ENCODE data around the gene SIMC1.
"Not testable (repeated sequence)": the region's sequence is repeated elsewhere in the genome, so short reads cannot be mapped to it uniquely, and the experiment has no call there.

SIMC1 gene
- total RNA-seq = 10.1 to 15.2 reads per million in 2 donors

GRCh38 chr5:176237971-176238644 lies at the start of gene SIMC1:
Gene SIMC1 (plus strand): TSS chr5:176238424. CDS start chr5:176238509, 85 bp downstream.
- DNase-seq = peak; percentile 51

- no peak for DNase-seq
Measured at GRCh38 chr5:176188506-176189193, 49.6 kb upstream of the SIMC1 start.

DNA sequence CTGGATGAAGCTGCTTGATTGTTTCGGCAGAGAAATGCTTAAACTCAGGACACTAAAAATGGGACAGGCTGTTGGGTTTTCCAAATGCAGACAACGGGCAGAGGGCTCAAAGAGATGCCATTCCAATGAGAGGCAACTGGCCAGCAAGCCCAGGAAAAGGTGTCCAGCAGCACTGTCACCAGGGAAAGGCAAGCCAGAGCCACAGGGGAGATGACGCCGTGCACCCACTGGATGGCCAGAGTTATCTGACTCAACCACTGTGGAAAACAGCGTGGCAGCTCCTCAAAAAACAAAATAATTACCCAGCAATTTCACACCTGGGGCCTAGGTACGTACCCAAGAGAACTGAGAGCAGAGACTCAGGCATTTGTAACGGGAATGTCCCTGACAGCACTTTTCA lies 48.4 kb upstream of the SIMC1 start:
- DNase-seq = no peak

GRCh38 chr5:176190886-176191755 lies 47.1 kb upstream of the SIMC1 start:
- no peak for DNase-seq

- DNase-seq = no peak
Measured at GRCh38 chr5:176192094-176192721, 46.0 kb upstream of the SIMC1 start.

- DNase-seq = not testable (repeated sequence)
Measured at GRCh38 chr5:176192722-176193117, 45.5 kb upstream of the SIMC1 start.

- DNase-seq = not testable (repeated sequence)
Measured at GRCh38 chr5:176193636-176194035, 44.6 kb upstream of the SIMC1 start.

DNA sequence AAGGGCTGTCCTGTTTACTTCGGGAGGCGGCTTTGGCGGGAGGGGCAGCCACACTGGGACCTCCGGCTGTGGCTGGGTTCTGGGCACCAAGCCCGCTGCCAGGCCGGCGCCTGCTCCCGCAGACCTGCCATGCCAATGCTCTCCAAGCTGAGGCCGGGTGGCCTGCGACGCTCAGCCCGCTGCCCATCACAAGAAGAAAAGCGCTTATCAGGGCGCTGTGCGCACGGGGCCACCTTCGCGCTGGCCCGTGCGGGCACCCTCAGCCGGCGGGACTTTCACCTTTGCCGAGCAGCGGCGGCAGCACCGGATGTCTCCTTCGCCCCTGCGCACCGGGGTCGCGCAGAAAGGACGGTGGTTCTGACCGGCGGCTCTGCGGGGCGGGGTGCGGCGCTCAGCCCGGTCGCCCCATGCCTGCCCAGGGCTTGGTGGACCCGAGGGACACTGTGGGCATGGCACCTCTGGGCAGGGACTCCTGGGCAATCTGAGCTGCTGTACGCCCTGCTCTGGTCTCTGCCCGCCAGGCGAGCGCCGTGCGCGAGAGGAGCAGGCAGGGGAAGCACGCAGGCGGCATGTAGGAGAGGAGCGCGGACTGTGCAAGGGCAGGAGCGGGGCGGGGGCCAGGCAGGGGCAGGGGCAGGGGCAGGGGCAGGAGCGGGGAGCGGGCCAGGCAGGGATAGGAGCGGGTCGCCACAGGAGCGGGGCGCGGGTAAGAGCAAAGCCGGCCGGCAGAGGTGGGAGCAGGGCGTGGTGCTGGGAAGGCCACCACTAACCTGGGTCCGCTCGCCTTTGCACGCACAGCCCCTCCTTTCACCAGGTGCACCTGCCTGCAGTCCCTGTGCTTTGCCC lies 43.8 kb upstream of the SIMC1 start:
- not testable (repeated sequence) for DNase-seq

GRCh38 chr5:176195084-176195413 lies 43.2 kb upstream of the SIMC1 start:
- DNase-seq = not testable (repeated sequence)

- DNase-seq = not testable (repeated sequence)
Measured at GRCh38 chr5:176195487-176196207, 42.6 kb upstream of the SIMC1 start.

DNA sequence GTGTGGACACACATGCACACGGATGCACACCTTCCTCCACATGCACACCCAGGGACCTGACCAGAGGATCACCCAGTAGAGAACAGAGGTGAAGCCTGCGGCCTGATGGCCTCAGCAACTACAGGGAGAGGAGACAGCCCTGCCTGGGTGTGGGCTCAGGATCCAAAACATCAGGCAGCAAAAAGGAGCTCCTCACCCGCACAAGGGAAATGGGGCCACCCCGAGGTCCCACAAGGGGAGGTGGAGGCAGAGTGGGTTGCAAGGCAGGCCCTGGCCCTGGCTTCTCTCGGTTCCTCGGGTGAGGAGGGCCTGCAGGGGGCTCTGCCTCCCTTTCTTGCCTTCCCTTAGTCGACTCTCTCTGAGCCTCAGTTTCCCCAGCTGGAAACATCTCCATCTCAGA lies 41.4 kb upstream of the SIMC1 start:
- not testable (repeated sequence) for DNase-seq

DNA sequence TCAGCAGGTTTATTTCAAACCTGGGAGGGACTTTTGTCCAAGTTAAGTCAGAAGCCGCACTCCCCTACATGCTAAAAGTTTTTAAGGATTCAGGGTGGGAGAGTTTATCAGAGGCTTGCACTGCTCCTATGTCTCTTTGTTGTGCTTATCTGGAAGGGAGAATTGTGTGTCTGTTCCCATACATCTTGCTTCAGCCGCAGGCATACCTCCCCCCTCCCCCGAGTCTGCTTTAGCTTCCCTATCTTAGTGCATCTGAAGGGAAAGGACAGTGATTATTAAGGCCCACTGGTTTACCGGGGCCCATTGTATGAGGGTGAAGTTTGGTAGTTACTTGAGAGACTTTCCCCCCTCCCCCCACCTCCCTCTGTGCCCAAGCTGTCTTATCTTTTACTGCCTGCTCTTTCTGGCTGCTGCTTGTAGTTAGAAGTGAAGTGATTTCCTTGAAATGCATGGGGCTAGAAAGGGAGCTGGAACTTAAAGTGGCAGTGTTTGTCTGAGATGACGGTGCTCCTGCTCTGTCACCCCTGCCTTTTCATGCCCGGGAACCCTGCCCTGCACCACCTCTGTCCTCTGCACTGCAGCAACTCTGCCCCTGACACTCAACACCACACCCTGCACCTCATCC lies 40.9 kb upstream of the SIMC1 start:
- DNase-seq = not testable (repeated sequence)

- DNase-seq = not testable (repeated sequence)
Measured at GRCh38 chr5:176198299-176198698, 39.9 kb upstream of the SIMC1 start.

DNA sequence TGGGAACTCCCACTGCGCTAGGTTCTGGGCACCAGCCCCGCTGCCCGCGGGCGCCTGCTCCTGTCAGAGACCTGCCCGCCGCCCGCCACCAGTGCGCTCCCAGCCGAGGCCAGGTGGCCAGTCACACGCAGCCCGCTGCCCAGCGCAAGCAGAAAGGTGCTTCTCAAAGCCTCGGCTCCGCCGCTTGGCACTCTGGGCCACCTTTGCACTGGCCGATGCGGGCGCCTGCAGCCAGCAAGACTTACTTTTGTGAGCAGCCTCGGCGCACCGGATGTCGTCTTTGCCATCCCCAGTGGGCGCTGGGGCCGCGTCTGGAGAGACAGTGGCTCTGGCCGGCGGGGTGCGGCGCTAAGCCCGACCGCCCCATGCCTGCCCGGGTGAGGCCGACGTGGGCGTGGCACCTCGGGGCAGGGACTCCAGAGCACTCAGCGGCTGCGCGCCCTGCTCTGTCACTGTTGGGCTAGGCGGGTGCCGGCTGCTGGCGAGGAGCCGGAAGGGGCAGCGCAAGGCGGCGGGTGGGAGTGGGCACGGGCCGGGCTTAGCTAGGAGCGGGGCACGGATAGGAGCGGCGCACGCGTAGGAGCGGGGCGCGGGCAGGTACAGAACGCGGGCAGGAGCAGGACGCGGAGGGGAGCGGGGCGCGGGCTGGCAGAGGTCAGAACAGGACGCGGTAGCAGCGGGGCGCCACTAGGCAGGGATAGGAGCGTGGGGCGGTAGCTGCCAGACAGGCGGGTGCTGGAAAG lies 39.1 kb upstream of the SIMC1 start:
- DNase-seq = not testable (repeated sequence)

DNA sequence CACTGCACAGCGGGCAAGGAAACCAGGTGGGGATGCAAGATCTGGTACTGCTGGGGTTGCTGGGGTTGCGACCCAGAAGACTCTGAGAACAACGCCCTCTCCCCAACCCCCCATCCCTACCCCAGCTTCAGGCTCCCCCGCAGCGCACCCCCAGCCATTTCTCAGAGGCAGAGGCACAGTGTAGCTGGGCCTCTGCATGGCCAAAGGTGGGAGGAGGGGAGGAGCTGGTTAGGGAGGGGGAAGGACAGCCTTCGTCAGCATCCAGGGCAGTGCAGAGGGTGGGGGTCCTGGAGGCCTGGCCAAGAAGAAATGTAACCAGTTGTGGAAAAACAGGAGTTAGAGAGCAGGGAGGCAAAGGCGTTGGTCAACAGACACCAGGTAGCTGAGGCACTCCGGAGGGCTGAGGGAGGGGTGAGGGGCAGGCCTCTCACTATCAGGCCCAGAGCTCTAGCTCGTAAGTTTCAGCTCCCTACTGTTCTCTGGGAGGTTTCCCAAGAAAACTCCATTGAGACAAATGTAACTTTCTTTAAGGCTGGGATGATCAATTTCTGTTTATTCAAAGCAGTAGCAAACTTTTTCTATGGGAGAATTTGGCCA lies 38.3 kb upstream of the SIMC1 start:
- DNase-seq = not testable (repeated sequence)

DNA sequence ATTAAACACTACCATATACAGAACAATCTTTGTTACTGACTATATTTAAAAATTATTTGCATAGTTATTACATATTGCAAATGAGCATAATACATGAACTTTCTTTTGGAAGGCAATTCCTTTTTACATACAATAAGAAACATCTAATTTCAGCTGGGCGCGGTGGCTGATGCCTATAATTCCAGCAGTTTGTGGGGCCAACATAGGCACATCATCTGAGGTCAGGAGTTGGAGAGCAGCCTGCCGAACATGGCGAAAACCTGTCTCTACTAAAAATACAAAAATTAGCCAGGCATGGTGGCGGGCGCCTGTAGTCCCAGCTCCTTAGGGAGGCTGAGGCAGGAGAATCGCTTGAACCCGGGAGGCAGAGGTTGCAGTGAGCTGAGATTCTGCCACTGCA lies 36.4 kb upstream of the SIMC1 start:
- DNase-seq = no peak

DNA sequence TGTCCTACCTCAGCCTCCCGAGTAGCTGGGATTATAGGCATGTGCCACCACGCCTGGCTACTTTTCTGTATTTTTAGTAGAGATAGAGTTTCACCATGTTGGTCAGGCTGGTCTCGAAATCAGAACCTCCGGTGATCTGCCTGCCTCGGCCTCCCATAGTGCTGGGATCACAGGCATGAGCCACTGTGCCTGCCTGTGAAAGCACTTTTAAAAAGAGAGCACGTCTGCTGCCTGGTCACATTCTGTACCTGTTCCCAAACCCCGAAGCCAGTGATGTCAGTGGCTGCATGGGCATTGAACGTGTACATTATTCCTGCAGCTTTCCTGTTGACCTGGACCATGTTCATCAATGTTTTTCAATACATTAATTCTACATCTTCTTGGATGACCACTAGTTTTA lies 35.1 kb upstream of the SIMC1 start:
- DNase-seq = no peak

DNA sequence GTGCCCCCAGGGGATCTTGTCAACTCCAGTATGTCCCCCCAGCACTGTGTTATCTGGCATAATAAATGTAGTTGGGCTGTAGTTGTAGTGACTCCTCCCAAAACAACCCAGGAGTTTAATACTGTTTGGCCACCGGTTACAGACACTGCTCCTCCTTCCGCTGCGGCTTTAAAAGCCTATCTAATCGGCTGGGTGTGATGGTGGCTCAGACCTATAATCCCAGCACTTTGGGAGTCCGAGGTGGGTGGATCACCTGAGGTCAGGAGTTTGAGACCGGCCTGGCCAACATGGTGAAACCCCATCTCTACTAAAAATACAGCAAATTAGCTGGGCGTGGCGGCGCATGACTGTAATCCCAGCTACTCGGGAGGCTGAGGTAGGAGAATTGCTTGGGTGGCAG lies 34.7 kb upstream of the SIMC1 start:
- DNase-seq = not testable (repeated sequence)

GRCh38 chr5:176214466-176215021 lies 23.7 kb upstream of the SIMC1 start:
- not testable (repeated sequence) for DNase-seq
